ENCODE results near the gene C1orf87.

DNA sequence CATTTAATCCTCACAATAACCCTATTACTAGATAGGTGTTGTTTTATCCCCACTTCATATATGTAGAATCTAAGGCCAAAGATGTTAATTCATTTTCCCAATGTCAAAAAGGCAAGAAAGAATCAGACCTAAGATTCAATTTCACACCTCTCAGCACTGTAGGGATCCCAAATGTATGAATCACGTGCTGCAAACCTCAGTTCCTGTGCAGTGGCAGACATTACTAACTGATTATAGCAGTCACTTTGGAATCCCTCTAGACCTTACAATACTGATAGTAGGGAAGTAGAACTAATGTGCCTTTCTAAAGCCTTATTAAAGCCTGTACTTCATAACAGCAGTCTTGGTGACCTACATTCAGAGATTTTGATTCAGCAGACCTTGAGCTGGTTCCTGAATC lies 2.3 kb downstream of the C1orf87 start:
- no peak for TF ChIP-seq CTCF (IDR thresholded peaks at IDR 0.05; ENCODE audit: insufficient read depth, low read length, poor library complexity, severe bottlenecking)
- TF ChIP-seq EZH2phosphoT487 (conservative IDR thresholded peaks at IDR 0.05; ENCODE audit: low read length), result no peak

All from SU-DHL-6 (cell line).